Osteoblast (primary cell): ENCODE data around the gene LRRK2. TPM values are rescaled to one million over a fixed set of nuclear protein-coding genes. Genes with fewer than 3 reads are reported as not detected.

Experiments used
- DNase-seq: peaks from one replicate; pipeline ENCODE4 v3.0.0; 2011; ENCODE audit warnings: low spot score, mixed read lengths; ENCODE audit not compliant: insufficient read length; ENCODE audit errors: missing footprints
- H2AFZ ChIP-seq: 2 replicates; pipeline ENCODE4 v1.6.0; 2011; ENCODE audit warnings: mild to moderate bottlenecking, low read length
- H3K27ac ChIP-seq: 2 replicates; pipeline ENCODE4 v1.5.1; 2011; ENCODE audit warnings: mild to moderate bottlenecking, low read depth, low read length, moderate library complexity
- H3K27me3 ChIP-seq: 2 replicates; pipeline ENCODE4 v1.6.0; 2012; ENCODE audit warnings: mild to moderate bottlenecking, control low read depth, inconsistent platforms, low read length, moderate library complexity; ENCODE audit not compliant: insufficient read depth
- H3K36me3 ChIP-seq: 2 replicates; pipeline ENCODE4 v1.5.1; 2011; ENCODE audit warnings: mild to moderate bottlenecking, low read length, control low read depth, moderate library complexity; ENCODE audit not compliant: insufficient read depth
- H3K4me1 ChIP-seq: 2 replicates; pipeline ENCODE4 v1.5.1; 2011; ENCODE audit warnings: mild to moderate bottlenecking, low read length, control low read depth, moderate library complexity; ENCODE audit not compliant: insufficient read depth
- H3K4me2 ChIP-seq: 2 replicates; pipeline ENCODE4 v1.6.0; 2011; ENCODE audit warnings: mild to moderate bottlenecking, low read length; ENCODE audit not compliant: insufficient read depth
- H3K4me3 ChIP-seq: fragments of 200-600 bp; sonication (generic); 3 replicates; pipeline ENCODE4 v1.5.1; 2012; ENCODE audit warnings: mild to moderate bottlenecking, low read length, inconsistent platforms; ENCODE audit not compliant: insufficient read depth
- H3K79me2 ChIP-seq: 2 replicates; pipeline ENCODE4 v1.6.0; 2012; ENCODE audit warnings: mild to moderate bottlenecking, low read length, control low read depth, inconsistent platforms; ENCODE audit not compliant: insufficient read depth
- H3K9me3 ChIP-seq: 2 replicates; pipeline ENCODE4 v1.5.1; 2011; ENCODE audit warnings: low read depth, low read length, control low read depth
- H4K20me1 ChIP-seq: 2 replicates; pipeline ENCODE4 v1.6.0; 2012; ENCODE audit warnings: mild to moderate bottlenecking, low read length, control low read depth; ENCODE audit not compliant: insufficient read depth
- total RNA-seq: library from RNA; depleted of rRNA; stranded (reverse); fragments of >200 nt; gene quantifications from 2 replicates; pipeline ENCODE4 v1.2.3, GENCODE V29; 2012
- TF ChIP-seq, protein P1 (sequence below): IDR thresholded peaks from 2 replicates; pipeline ENCODE4 v1.5.1; 2011; ENCODE audit warnings: mild to moderate bottlenecking, low read depth, low read length, moderate library complexity; ENCODE audit errors: extremely low read depth

LRRK2 gene
- total RNA-seq, 1 donor, result 5.1 TPM

DNA sequence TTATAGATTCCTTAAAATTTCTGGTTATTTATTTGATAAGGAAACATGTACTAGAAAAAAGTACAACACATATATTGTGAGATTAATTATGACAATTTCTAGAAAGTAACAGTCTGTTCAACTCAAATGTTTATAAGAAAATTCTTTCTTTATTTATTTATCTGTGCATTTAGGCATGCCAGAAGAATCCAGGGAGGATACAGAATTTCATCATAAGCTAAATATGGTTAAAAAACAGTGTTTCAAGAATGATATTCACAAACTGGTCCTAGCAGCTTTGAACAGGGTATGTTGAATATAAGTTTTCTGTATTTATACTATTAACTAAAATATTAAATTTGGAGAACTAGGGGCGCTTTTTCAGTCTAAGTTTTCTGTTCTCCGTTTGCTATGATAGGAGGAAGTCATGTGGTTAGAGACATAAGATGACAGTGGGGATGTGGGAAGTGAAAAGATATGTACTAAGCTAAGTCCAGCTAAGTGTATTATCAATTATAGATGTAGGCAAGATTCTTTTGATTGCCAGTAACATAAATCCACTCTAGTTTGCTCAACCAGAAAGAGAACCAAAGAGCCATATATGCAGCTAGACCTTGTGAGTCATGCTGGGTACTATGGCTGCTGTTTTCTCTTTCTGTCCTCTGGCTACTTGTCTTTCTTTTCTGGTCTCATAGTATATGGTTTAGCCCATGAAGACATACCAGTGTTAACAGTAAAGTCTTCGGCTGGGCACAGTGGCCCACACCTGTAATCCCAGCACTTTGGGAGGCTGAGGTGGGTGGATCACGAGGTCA, 39.0 kb downstream of the LRRK2 start:
- no peak overlapping the region for H3K27ac ChIP-seq
- DNase-seq, result no peak
- TF ChIP-seq, protein P1, sequence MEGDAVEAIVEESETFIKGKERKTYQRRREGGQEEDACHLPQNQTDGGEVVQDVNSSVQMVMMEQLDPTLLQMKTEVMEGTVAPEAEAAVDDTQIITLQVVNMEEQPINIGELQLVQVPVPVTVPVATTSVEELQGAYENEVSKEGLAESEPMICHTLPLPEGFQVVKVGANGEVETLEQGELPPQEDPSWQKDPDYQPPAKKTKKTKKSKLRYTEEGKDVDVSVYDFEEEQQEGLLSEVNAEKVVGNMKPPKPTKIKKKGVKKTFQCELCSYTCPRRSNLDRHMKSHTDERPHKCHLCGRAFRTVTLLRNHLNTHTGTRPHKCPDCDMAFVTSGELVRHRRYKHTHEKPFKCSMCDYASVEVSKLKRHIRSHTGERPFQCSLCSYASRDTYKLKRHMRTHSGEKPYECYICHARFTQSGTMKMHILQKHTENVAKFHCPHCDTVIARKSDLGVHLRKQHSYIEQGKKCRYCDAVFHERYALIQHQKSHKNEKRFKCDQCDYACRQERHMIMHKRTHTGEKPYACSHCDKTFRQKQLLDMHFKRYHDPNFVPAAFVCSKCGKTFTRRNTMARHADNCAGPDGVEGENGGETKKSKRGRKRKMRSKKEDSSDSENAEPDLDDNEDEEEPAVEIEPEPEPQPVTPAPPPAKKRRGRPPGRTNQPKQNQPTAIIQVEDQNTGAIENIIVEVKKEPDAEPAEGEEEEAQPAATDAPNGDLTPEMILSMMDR, result no peak

DNA sequence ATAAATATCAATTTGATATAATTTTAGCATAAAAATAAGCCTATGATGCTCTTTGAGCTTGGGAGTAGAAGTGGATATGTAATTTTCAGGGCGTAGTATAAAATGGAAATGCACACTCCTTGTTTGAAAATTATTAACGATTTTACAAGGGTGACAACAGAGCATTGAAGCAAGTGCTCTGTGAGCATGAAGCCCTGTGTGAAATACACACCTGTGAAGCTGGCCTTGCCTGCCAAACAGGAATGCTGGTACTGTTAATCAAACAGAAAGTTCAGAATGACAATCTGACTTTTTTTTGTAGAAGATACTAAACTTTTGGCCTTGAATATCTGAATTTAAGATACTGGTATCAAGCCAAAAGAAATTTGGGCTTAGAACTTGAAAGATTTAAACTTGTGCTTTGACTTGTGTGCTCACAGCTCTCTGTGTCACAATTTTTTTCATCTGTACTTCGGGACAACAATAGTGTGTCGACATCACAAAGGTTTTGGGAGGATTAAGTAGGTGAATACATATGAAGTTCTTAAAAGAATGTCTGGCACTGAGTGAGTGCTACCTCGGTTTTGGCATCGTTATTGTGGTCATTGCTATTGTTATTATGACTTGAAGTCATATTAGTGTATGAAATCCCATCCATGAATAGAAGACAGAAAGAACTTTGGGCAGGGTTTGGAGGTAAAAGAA, 47.3 kb downstream of the LRRK2 start:
- Histone ChIP-seq H3K79me2 (no peaks in the 10 kb centered on the region), H2AFZ (no peak overlapping the region), H3K36me3 (no peaks in the 10 kb centered on the region), H3K27me3 (no peaks in the 10 kb centered on the region), H3K4me2 (no peak overlapping the region), H3K4me1 (no peaks in the 10 kb centered on the region), H4K20me1 (no peaks in the 10 kb centered on the region), H3K4me3 (no peak overlapping the region), H3K27ac (no peak overlapping the region), H3K9me3 (no peaks in the 10 kb centered on the region)
- TF ChIP-seq, protein P1, result no peak
- no peak for DNase-seq

More for the DNA sequence above, 39.0 kb downstream of the LRRK2 start:
- H3K27me3 ChIP-seq, result no peaks in the 10 kb centered on the region
- H3K36me3 ChIP-seq, result no peaks in the 10 kb centered on the region
- H3K4me2 ChIP-seq, result no peak overlapping the region
- H4K20me1 ChIP-seq, result no peaks in the 10 kb centered on the region
- peak overlapping the region; percentile 8 for H2AFZ ChIP-seq
- H3K4me3 ChIP-seq, result no peak overlapping the region
- no peaks in the 10 kb centered on the region for H3K79me2 ChIP-seq
- H3K9me3 ChIP-seq, result no peaks in the 10 kb centered on the region
- no peaks in the 10 kb centered on the region for H3K4me1 ChIP-seq

DNA sequence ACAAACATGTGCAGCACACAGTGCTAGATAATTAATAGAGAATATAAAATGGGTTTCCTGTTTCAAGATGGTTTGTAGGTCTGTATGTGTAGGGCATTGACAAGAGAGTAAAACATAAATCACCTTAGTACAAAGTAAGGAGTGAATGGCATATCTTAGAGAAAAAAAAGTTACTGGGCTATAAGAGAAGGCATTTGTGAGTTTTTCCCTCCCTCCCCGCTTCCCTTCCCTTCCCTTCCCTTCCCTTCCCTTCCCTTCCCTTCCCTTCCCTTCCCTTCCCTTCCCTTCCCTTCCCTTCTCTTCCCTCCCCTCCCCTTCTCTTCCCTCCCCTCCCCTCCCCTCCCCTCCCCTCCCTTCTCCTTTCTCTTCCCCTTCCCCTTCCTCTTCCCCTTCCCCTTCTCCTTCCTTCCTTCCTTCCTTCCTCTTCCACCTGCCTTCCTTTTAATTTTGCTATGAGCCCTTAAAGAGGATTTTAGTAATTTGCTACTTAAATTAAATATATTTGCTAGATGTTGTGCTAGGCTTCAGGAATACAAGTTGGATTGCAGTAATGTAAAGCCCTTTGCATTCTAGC, 57.1 kb downstream of the LRRK2 start:
- H3K79me2 ChIP-seq, result no peaks in the 10 kb centered on the region
- H3K36me3 ChIP-seq, result no peaks in the 10 kb centered on the region
- no peak overlapping the region for H3K4me2 ChIP-seq
- no peaks in the 10 kb centered on the region for H3K9me3 ChIP-seq
- no peak overlapping the region for H2AFZ ChIP-seq
- no peak for DNase-seq
- no peaks in the 10 kb centered on the region for H3K4me1 ChIP-seq
- no peaks in the 10 kb centered on the region for H4K20me1 ChIP-seq
- no peak overlapping the region for H3K4me3 ChIP-seq
- TF ChIP-seq, protein P1, result no peak
- H3K27me3 ChIP-seq, result no peaks in the 10 kb centered on the region
- H3K27ac ChIP-seq, result no peak overlapping the region

DNA sequence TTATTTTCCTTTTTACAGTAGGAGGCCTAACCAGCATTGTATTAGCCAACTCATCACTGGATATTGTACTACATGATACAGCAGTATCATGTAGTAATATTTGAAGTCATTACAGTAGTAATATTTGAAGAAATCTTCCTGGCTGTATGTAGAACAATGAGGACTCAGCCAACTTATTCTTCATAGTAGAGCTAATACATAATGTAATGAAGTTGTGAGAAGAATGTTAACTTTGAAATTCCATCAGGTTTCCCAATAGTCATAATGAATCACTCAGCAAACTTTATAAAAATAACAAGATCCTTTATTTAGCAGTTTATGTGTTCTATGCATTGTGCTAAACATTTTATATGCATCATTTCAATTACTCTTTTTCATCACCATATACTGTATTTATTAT, 61.8 kb downstream of the LRRK2 start:
- H3K27ac ChIP-seq, result no peak overlapping the region
- H3K9me3 ChIP-seq, result no peaks in the 10 kb centered on the region
- TF ChIP-seq, protein P1, result no peak
- no peak overlapping the region for H2AFZ ChIP-seq
- H3K36me3 ChIP-seq, result no peaks in the 10 kb centered on the region
- no peaks in the 10 kb centered on the region for H3K79me2 ChIP-seq
- H3K4me3 ChIP-seq, result no peak overlapping the region
- no peaks in the 10 kb centered on the region for H3K27me3 ChIP-seq
- no peaks in the 10 kb centered on the region for H4K20me1 ChIP-seq
- H3K4me2 ChIP-seq, result no peak overlapping the region
- H3K4me1 ChIP-seq, result no peaks in the 10 kb centered on the region
- DNase-seq, result no peak
